Liver (tissue), 9 donors: ENCODE results near the gene FADS3. TPM values are rescaled to one million over a fixed set of nuclear protein-coding genes. Genes with fewer than 3 reads are reported as not detected.

Experiments
- DNase-seq: peaks from one replicate; pipeline ENCODE4 v3.0.0-alpha.2; 2017; ENCODE audit warnings: low spot score
- H3K27ac ChIP-seq, 2 donors: one replicate each; pipeline ENCODE4 v1.7.0; 2013; ENCODE audit warnings: inconsistent platforms in 2 of 2, low read length in 2 of 2, control low read depth in 1 of 2, low read depth in 1 of 2, mild to moderate bottlenecking in 1 of 2
- H3K27me3 ChIP-seq, 4 donors: one replicate each; pipeline versions ENCODE4 v1.6.1 to v1.7.0; 2013; ENCODE audit warnings: low read length in 3 of 4, inconsistent platforms in 1 of 4, mild to moderate bottlenecking in 1 of 4, moderate library complexity in 1 of 4; ENCODE audit not compliant: control insufficient read depth in 4 of 4, insufficient read depth in 4 of 4
- H3K36me3 ChIP-seq, 4 donors: one replicate each; pipeline versions ENCODE4 v1.6.1 to v1.7.0; 2013; ENCODE audit warnings: low read length in 3 of 4, mild to moderate bottlenecking in 3 of 4, low read depth in 1 of 4, moderate library complexity in 1 of 4; ENCODE audit not compliant: control insufficient read depth in 4 of 4, insufficient read depth in 3 of 4
- H3K4me1 ChIP-seq, 4 donors: one replicate each; pipeline versions ENCODE4 v1.6.1 to v1.7.0; 2013; ENCODE audit warnings: low read length in 3 of 4, mild to moderate bottlenecking in 3 of 4, moderate library complexity in 1 of 4; ENCODE audit not compliant: control insufficient read depth in 4 of 4, insufficient read depth in 4 of 4
- H3K4me3 ChIP-seq, 3 donors: one replicate each; pipeline versions ENCODE4 v1.6.1 to v1.7.0; 2013; ENCODE audit warnings: low read length in 3 of 3, control low read depth in 1 of 3, low read depth in 1 of 3, mild to moderate bottlenecking in 1 of 3
- H3K9ac ChIP-seq, 2 donors: one replicate each; pipeline ENCODE4 v1.7.0; 2013; ENCODE audit warnings: low read length in 2 of 2, mild to moderate bottlenecking in 2 of 2, moderate library complexity in 2 of 2, control low read depth in 1 of 2, low read depth in 1 of 2
- H3K9me3 ChIP-seq, 4 donors: one replicate each; pipeline versions ENCODE4 v1.6.1 to v1.7.0; 2013; ENCODE audit warnings: low read length in 3 of 4; ENCODE audit not compliant: control insufficient read depth in 4 of 4
- CTCF ChIP-seq: fragments of 150-350 bp; IDR thresholded peaks from 2 replicates; pipeline ENCODE4 v1.5.1; 2017; ENCODE audit warnings: improper control_type of control experiment, low read depth, low read length; ENCODE audit not compliant: missing input control
- EGR1 ChIP-seq, 2 donors: IDR thresholded peaks; 2 replicates each; pipeline ENCODE4 v1.6.1; 2016 to 2018; ENCODE audit warnings: antibody characterized with exemption in 2 of 2, low read depth in 2 of 2
- FOXA1 ChIP-seq: IDR thresholded peaks from 2 replicates; pipeline ENCODE4 v1.6.1; 2016; ENCODE audit warnings: antibody characterized with exemption
- FOXA2 ChIP-seq: IDR thresholded peaks from 2 replicates; pipeline ENCODE4 v1.6.1; 2016; ENCODE audit warnings: antibody characterized with exemption
- GABPA ChIP-seq, 2 donors: IDR thresholded peaks in 1 of 2; conservative IDR thresholded peaks in 1 of 2; 2 replicates each; pipeline ENCODE4 v1.6.1; 2016; ENCODE audit warnings: antibody characterized with exemption in 2 of 2, mild to moderate bottlenecking in 1 of 2, moderate library complexity in 1 of 2
- HNF4A ChIP-seq, 2 donors: conservative IDR thresholded peaks; 2 replicates each; pipeline ENCODE4 v1.6.1; 2016; ENCODE audit warnings: antibody characterized with exemption in 2 of 2, mild to moderate bottlenecking in 2 of 2
- HNF4G ChIP-seq: IDR thresholded peaks from 2 replicates; pipeline ENCODE4 v1.6.1; 2016; ENCODE audit warnings: antibody characterized with exemption
- JUND ChIP-seq, 2 donors: IDR thresholded peaks; 2 replicates each; pipeline ENCODE4 v1.6.1; 2016; ENCODE audit warnings: antibody characterized with exemption in 2 of 2
- NR2F2 ChIP-seq: IDR thresholded peaks from 2 replicates; pipeline ENCODE4 v1.6.1; 2016; ENCODE audit warnings: antibody characterized with exemption
- RAD21 ChIP-seq, 2 donors: IDR thresholded peaks; 2 replicates each; pipeline ENCODE4 v1.6.1; 2016; ENCODE audit warnings: antibody characterized with exemption in 2 of 2, mild to moderate bottlenecking in 2 of 2
- REST ChIP-seq: IDR thresholded peaks from 2 replicates; pipeline ENCODE4 v1.6.1; 2016; ENCODE audit warnings: antibody characterized with exemption, mild to moderate bottlenecking
- RXRA ChIP-seq, 2 donors: IDR thresholded peaks; 2 replicates each; pipeline ENCODE4 v1.6.1; 2017 to 2018; ENCODE audit warnings: antibody characterized with exemption in 2 of 2, mild to moderate bottlenecking in 1 of 2
- SP1 ChIP-seq: IDR thresholded peaks from 2 replicates; pipeline ENCODE4 v1.6.1; 2018; ENCODE audit warnings: antibody characterized with exemption, mild to moderate bottlenecking
- TAF1 ChIP-seq: conservative IDR thresholded peaks from 2 replicates; pipeline ENCODE4 v1.6.1; 2016; ENCODE audit warnings: antibody characterized with exemption, mild to moderate bottlenecking
- YY1 ChIP-seq: IDR thresholded peaks from 2 replicates; pipeline ENCODE4 v1.6.1; 2016; ENCODE audit warnings: antibody characterized with exemption, mild to moderate bottlenecking
- ZBTB33 ChIP-seq: IDR thresholded peaks from 2 replicates; pipeline ENCODE4 v1.6.1; 2016; ENCODE audit warnings: antibody characterized with exemption
- WGBS: extraction: QIAGEN DNeasy Blood & Tissue Kit; methylation state at CpG from one replicate; pipeline ENCODE4 v1.1.7; 2013; 5-methylcytosine and 5-hydroxymethylcytosine counted together
- polyA plus RNA-seq, 2 donors: library from polyadenylated mRNA; stranded (reverse) in 1 of 2; unstranded in 1 of 2; fragments of 200-250 nt in 1 of 2; fragments of >200 nt in 1 of 2; fragmentation: Nextera tagmentation in 1 of 2; extraction: Ambion mirVana in 1 of 2; gene quantifications; one replicate each; pipeline versions ENCODE4 v1.2.1 to v1.2.3, GENCODE V29; 2013 to 2015
- total RNA-seq, 2 donors: library from RNA; depleted of rRNA; stranded (reverse); fragments of >200 nt; gene quantifications; one replicate each; pipeline ENCODE4 v1.2.3, GENCODE V29; 2014
- TF ChIP-seq, protein P1 (sequence below): IDR thresholded peaks from 2 replicates; pipeline ENCODE4 v1.6.1; 2016; ENCODE audit warnings: antibody characterized with exemption
- TF ChIP-seq, protein P2 (sequence below): IDR thresholded peaks from 2 replicates; pipeline ENCODE4 v1.6.1; 2016; ENCODE audit warnings: antibody characterized with exemption
- donor health status: healthy.
- donor health status: healthy.
- donor health status: healthy.
- donor health status: healthy.
- donor health status: healthy.

The FADS3 gene
- total and polyA plus RNA-seq, 4 donors: 8.3 to 13.6 (median 10.3) TPM

GRCh38 chr11:61885784-61886580 is 5.4 kb downstream of the FADS3 start:
- Histone ChIP-seq H3K9ac (no peak overlapping the region), H3K9me3 (no peaks in the 10 kb centered on the region)
- WGBS: 96% methylated on average over 13 of the region's 13 CpGs

More at GRCh38 chr11:61885784-61886580, 5.4 kb downstream of the FADS3 start:
- Histone ChIP-seq H3K4me1 (peaks cover 3 to 7% (median 5%) of the 10 kb centered on the region in 4 donors), H3K36me3 (no peaks in the 10 kb centered on the region), H3K27ac (no peak overlapping the region), H3K27me3 (no peaks in the 10 kb centered on the region), H3K4me3 (no peak overlapping the region)
- TF ChIP-seq TAF1: no peak
- TF ChIP-seq NR2F2: no peak
- TF ChIP-seq HNF4A (conservative IDR thresholded peaks at IDR 0.05): no peak
- TF ChIP-seq RAD21 (IDR thresholded peaks at IDR 0.05): no peak
- TF ChIP-seq FOXA1: no peak
- no peak for TF ChIP-seq GABPA (IDR thresholded peaks at IDR 0.05 in 1 of 2, conservative IDR thresholded peaks at IDR 0.05 in 1 of 2)
- no peak for TF ChIP-seq EGR1 (IDR thresholded peaks at IDR 0.05; ENCODE audit: low read depth in 2 of 2)
- TF ChIP-seq CTCF: no peak
- no peak for TF ChIP-seq ZBTB33
- TF ChIP-seq JUND (IDR thresholded peaks at IDR 0.05): no peak
- TF ChIP-seq SP1: no peak
- no peak for TF ChIP-seq FOXA2
- TF ChIP-seq HNF4G: no peak
- no peak for TF ChIP-seq RXRA (IDR thresholded peaks at IDR 0.05)
- no peak for TF ChIP-seq YY1
- no peak for TF ChIP-seq REST
- TF ChIP-seq, protein P1, sequence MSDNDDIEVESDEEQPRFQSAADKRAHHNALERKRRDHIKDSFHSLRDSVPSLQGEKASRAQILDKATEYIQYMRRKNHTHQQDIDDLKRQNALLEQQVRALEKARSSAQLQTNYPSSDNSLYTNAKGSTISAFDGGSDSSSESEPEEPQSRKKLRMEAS: no peak
- TF ChIP-seq, protein P2, sequence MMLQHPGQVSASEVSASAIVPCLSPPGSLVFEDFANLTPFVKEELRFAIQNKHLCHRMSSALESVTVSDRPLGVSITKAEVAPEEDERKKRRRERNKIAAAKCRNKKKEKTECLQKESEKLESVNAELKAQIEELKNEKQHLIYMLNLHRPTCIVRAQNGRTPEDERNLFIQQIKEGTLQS: no peak
- no peak for DNase-seq
